Ishikawa (cell line): ENCODE measurements around the gene BUD23.

Experiments
- CEBPB ChIP-seq: IDR thresholded peaks from 2 replicates; pipeline ENCODE4 v1.6.1; 2012
- CREB1 ChIP-seq: IDR thresholded peaks from 2 replicates; pipeline ENCODE4 v1.6.1; 2012; ENCODE audit warnings: low read depth
- EGR1 ChIP-seq: IDR thresholded peaks from 2 replicates; pipeline ENCODE4 v1.6.1; 2012
- EP300 ChIP-seq: IDR thresholded peaks from 2 replicates; pipeline ENCODE4 v1.6.1; 2012; ENCODE audit warnings: borderline replicate concordance
- FOXM1 ChIP-seq: IDR thresholded peaks from 2 replicates; pipeline ENCODE4 v1.6.1; 2012; ENCODE audit warnings: low read depth, borderline replicate concordance
- MAX ChIP-seq: IDR thresholded peaks from 2 replicates; pipeline ENCODE4 v1.6.1; 2012
- NFIC ChIP-seq: IDR thresholded peaks from 2 replicates; pipeline ENCODE4 v1.6.1; 2012
- RAD21 ChIP-seq: IDR thresholded peaks from 2 replicates; pipeline ENCODE4 v1.6.1; 2012; ENCODE audit warnings: low read depth
- TAF1 ChIP-seq: IDR thresholded peaks from 2 replicates; pipeline ENCODE4 v1.6.1; 2012; ENCODE audit warnings: low read depth, mild to moderate bottlenecking
- TCF12 ChIP-seq: IDR thresholded peaks from 2 replicates; pipeline ENCODE4 v1.6.1; 2012; ENCODE audit warnings: low read depth
- TEAD4 ChIP-seq: IDR thresholded peaks from 2 replicates; pipeline ENCODE4 v1.6.1; 2012
- YY1 ChIP-seq: IDR thresholded peaks from 2 replicates; pipeline ENCODE4 v1.6.1; 2012; ENCODE audit warnings: low read depth
- ZBTB7A ChIP-seq: IDR thresholded peaks from 2 replicates; pipeline ENCODE4 v1.6.1; 2012; ENCODE audit warnings: low read depth
- TF ChIP-seq, protein P1 (sequence below): IDR thresholded peaks from 2 replicates; pipeline ENCODE4 v1.6.1; 2012; ENCODE audit warnings: low read depth, mild to moderate bottlenecking
- TF ChIP-seq, protein P2 (sequence below): IDR thresholded peaks from 2 replicates; pipeline ENCODE4 v1.6.1; 2012

BUD23 gene

GRCh38 chr7:73717991-73718405 is 34.6 kb downstream of the BUD23 start:
- TF ChIP-seq MAX (no peak), TEAD4 (no peak), EP300 (no peak), NFIC (no peak), ZBTB7A (no peak)
- TF ChIP-seq, protein P1, sequence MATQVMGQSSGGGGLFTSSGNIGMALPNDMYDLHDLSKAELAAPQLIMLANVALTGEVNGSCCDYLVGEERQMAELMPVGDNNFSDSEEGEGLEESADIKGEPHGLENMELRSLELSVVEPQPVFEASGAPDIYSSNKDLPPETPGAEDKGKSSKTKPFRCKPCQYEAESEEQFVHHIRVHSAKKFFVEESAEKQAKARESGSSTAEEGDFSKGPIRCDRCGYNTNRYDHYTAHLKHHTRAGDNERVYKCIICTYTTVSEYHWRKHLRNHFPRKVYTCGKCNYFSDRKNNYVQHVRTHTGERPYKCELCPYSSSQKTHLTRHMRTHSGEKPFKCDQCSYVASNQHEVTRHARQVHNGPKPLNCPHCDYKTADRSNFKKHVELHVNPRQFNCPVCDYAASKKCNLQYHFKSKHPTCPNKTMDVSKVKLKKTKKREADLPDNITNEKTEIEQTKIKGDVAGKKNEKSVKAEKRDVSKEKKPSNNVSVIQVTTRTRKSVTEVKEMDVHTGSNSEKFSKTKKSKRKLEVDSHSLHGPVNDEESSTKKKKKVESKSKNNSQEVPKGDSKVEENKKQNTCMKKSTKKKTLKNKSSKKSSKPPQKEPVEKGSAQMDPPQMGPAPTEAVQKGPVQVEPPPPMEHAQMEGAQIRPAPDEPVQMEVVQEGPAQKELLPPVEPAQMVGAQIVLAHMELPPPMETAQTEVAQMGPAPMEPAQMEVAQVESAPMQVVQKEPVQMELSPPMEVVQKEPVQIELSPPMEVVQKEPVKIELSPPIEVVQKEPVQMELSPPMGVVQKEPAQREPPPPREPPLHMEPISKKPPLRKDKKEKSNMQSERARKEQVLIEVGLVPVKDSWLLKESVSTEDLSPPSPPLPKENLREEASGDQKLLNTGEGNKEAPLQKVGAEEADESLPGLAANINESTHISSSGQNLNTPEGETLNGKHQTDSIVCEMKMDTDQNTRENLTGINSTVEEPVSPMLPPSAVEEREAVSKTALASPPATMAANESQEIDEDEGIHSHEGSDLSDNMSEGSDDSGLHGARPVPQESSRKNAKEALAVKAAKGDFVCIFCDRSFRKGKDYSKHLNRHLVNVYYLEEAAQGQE: no peak

GRCh38 chr7:73718438-73718881 is 35.1 kb downstream of the BUD23 start:
- TF ChIP-seq, protein P2, sequence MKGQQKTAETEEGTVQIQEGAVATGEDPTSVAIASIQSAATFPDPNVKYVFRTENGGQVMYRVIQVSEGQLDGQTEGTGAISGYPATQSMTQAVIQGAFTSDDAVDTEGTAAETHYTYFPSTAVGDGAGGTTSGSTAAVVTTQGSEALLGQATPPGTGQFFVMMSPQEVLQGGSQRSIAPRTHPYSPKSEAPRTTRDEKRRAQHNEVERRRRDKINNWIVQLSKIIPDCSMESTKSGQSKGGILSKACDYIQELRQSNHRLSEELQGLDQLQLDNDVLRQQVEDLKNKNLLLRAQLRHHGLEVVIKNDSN: no peak
- TF ChIP-seq TCF12 (no peak; the same call in 1 of the 2 replicates), RAD21 (no peak)

GRCh38 chr7:73718905-73719805 is 35.8 kb downstream of the BUD23 start, which contains the start of gene STX1A:
Gene STX1A, minus strand, starts transcription at chr7:73719669. Its CDS starts 38 bp downstream, at chr7:73719631.
- TF ChIP-seq MAX: peak; percentile 20; the same call in 1 of the 2 replicates
- no peak for TF ChIP-seq FOXM1
- TF ChIP-seq EGR1: no peak
- peak; percentile 66 for TF ChIP-seq ZBTB7A
- peak; percentile 67; the same call in 1 of the 2 replicates for TF ChIP-seq TAF1

- TF ChIP-seq CEBPB (peak; percentile 59), TEAD4 (no peak), ZBTB7A (no peak)
Measured at GRCh38 chr7:73719806-73720169, 36.4 kb downstream of the BUD23 start.

- TF ChIP-seq EGR1 (no peak), NFIC (peak; percentile 92), EP300 (peak; percentile 17; the same call in 1 of the 2 replicates), TCF12 (peak; percentile 44; the same call in 1 of the 2 replicates), TAF1 (no peak), FOXM1 (no peak)
Measured at GRCh38 chr7:73721377-73721817, 38.0 kb downstream of the BUD23 start.

DNA sequence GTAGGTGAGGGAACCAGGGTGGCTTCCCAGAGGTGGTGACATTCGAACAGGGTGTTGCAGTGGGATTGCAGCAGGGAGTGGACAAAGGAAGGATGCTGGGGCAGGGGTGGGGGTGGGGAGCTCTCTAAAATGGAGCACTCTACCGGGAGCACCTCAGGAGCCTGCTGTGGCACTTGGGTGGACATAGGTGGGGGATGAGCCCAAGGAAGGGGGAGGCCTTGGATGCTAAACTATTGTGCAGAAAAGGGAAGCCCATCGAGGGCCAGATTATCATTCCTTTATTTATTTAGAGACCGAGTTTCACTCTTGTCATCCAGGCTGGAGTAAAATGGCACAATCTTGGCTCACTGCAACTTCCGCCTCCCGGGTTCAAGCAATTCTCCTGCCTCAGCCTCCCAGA is 39.4 kb downstream of the BUD23 start:
- TF ChIP-seq, protein P1: no peak
- no peak for TF ChIP-seq ZBTB7A
- TF ChIP-seq RAD21: no peak
- TF ChIP-seq CEBPB: no peak
- no peak for TF ChIP-seq EP300
- TF ChIP-seq FOXM1: no peak
- no peak for TF ChIP-seq TEAD4
- TF ChIP-seq NFIC: no peak
- no peak for TF ChIP-seq TAF1
- TF ChIP-seq TCF12: no peak
- no peak for TF ChIP-seq MAX
- TF ChIP-seq EGR1: no peak
- TF ChIP-seq CREB1: no peak
- no peak for TF ChIP-seq YY1
- TF ChIP-seq, protein P2: no peak
